SU-DHL-6 (cell line): Measurements from ENCODE around the gene YBX3.

ENCODE experiments used
- H2AFZ ChIP-seq: fragments of 200-600 bp; sonication (generic); 2 replicates; pipeline ENCODE4 v1.6.1; 2014; ENCODE audit warnings: low read depth, mild to moderate bottlenecking, moderate library complexity, mixed read lengths, antibody characterized with exemption, low read length; ENCODE audit not compliant: severe bottlenecking
- H3F3A ChIP-seq: fragments of 200-600 bp; shearing (Covaris generic); 2 replicates; pipeline ENCODE4 v1.6.0; 2016; ENCODE audit warnings: antibody characterized with exemption, mild to moderate bottlenecking; ENCODE audit not compliant: insufficient read depth
- H3K27ac ChIP-seq: fragments of 200-600 bp; sonication (generic); 2 replicates; pipeline ENCODE4 v1.5.1; 2016; ENCODE audit warnings: low read depth, mild to moderate bottlenecking, low read length, moderate library complexity, mixed read lengths
- H3K27me3 ChIP-seq: fragments of 200-600 bp; sonication (generic), shearing (Covaris generic); 2 replicates; pipeline ENCODE4 v1.6.0; 2014; ENCODE audit warnings: mild to moderate bottlenecking, low read length
- H3K36me3 ChIP-seq: fragments of 200-600 bp; sonication (generic); 2 replicates; pipeline ENCODE4 v1.6.1; 2014; ENCODE audit warnings: mild to moderate bottlenecking, low read length, mixed read lengths
- H3K4me2 ChIP-seq: fragments of 300-600, 200-600 bp; shearing (Covaris generic), sonication (generic); 2 replicates; pipeline ENCODE4 v1.6.0; 2014; ENCODE audit warnings: low read length, low read depth, mild to moderate bottlenecking; ENCODE audit not compliant: poor library complexity, severe bottlenecking
- H3K4me3 ChIP-seq: fragments of 200-600 bp; sonication (generic); 2 replicates; pipeline ENCODE4 v1.5.1; 2014; ENCODE audit warnings: antibody characterized with exemption, low read length, mild to moderate bottlenecking, mixed read lengths; ENCODE audit not compliant: insufficient read depth, poor library complexity, severe bottlenecking
- H3K79me2 ChIP-seq: fragments of 200-600 bp; sonication (generic); 2 replicates; pipeline ENCODE4 v1.6.1; 2014; ENCODE audit warnings: mild to moderate bottlenecking, low read length, moderate library complexity; ENCODE audit not compliant: insufficient read depth
- H3K9ac ChIP-seq: fragments of 200-600 bp; sonication (generic); 2 replicates; pipeline ENCODE4 v1.7.0; 2014; ENCODE audit warnings: mild to moderate bottlenecking, low read length
- H3K9me2 ChIP-seq: fragments of 200-600 bp; sonication (generic); replicated peaks from 2 replicates; pipeline ENCODE4 v1.6.1; 2014; ENCODE audit warnings: low read length; ENCODE audit not compliant: insufficient read depth
- H3K9me3 ChIP-seq: fragments of 200-600 bp; sonication (generic); 2 replicates; pipeline ENCODE4 v1.6.1; 2014; ENCODE audit warnings: low read length, mixed read lengths; ENCODE audit not compliant: insufficient read depth
- H4K20me1 ChIP-seq: fragments of 200-600 bp; sonication (generic); 2 replicates; pipeline ENCODE4 v1.6.1; 2014; ENCODE audit warnings: low read depth, mild to moderate bottlenecking, antibody characterized with exemption, low read length, moderate library complexity, mixed read lengths
- CTCF ChIP-seq: fragments of 200-600 bp; sonication (generic); IDR thresholded peaks from one replicate; pipeline ENCODE4 v1.5.1; 2017; ENCODE audit warnings: antibody characterized with exemption, mild to moderate bottlenecking, low read length, moderate library complexity; ENCODE audit not compliant: insufficient read depth, poor library complexity, severe bottlenecking
- EZH2phosphoT487 ChIP-seq: fragments of 200-600 bp; sonication (generic), shearing (Covaris generic); conservative IDR thresholded peaks from 2 replicates; pipeline ENCODE4 v1.6.1; 2018; ENCODE audit warnings: mild to moderate bottlenecking, antibody characterized with exemption, low read length, moderate library complexity, mixed read lengths

YBX3 gene

GRCh38 chr12:10740182-10740581 is 17.1 kb upstream of the YBX3 start:
- Histone ChIP-seq H2AFZ (no peak overlapping the region), H3K36me3 (no peaks in the 10 kb centered on the region), H3K27ac (no peak overlapping the region), H3K9me2 (no peaks in the 10 kb centered on the region), H3K4me2 (no peak overlapping the region), H4K20me1 (no peaks in the 10 kb centered on the region), H3K9me3 (no peaks in the 10 kb centered on the region), H3K79me2 (no peaks in the 10 kb centered on the region), H3K27me3 (no peaks in the 10 kb centered on the region), H3K4me3 (no peak overlapping the region), H3F3A (no peaks in the 10 kb centered on the region), H3K9ac (no peak overlapping the region)
- TF ChIP-seq CTCF, result no peak
- no peak for TF ChIP-seq EZH2phosphoT487

GRCh38 chr12:10739157-10740118 is 16.3 kb upstream of the YBX3 start:
- H3K27ac ChIP-seq, result no peak overlapping the region
- H3K27me3 ChIP-seq, result no peaks in the 10 kb centered on the region
- no peak overlapping the region for H3K4me2 ChIP-seq
- H3K9me3 ChIP-seq, result no peaks in the 10 kb centered on the region
- no peaks in the 10 kb centered on the region for H3F3A ChIP-seq
- no peak overlapping the region for H3K9ac ChIP-seq
- no peak overlapping the region for H2AFZ ChIP-seq
- H4K20me1 ChIP-seq, result no peaks in the 10 kb centered on the region
- no peak overlapping the region for H3K4me3 ChIP-seq
- no peaks in the 10 kb centered on the region for H3K9me2 ChIP-seq
- no peak for TF ChIP-seq CTCF
- TF ChIP-seq EZH2phosphoT487, result no peak
- no peaks in the 10 kb centered on the region for H3K79me2 ChIP-seq
- H3K36me3 ChIP-seq, result no peaks in the 10 kb centered on the region

DNA sequence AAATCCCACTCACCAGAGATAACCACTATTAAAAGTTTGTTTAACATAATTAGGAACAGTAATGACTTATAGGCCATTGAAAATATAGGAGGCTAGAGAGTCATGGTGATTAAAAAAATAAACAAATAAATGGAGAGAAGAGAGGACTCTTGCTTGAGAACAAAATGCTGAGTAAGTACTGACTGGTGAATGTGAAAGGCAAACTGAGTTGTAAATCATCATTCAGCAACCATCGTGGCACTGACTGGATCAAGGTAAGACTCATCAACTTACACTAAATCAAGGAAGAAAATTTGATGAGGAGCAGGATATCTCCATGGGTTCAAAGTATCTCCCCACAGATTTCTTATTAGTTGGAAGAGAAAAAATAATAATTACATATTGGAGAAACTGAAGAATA is 14.1 kb upstream of the YBX3 start:
- no peaks in the 10 kb centered on the region for H4K20me1 ChIP-seq
- H2AFZ ChIP-seq, result no peak overlapping the region
- no peaks in the 10 kb centered on the region for H3K9me2 ChIP-seq
- no peak for TF ChIP-seq EZH2phosphoT487
- no peak for TF ChIP-seq CTCF
- no peaks in the 10 kb centered on the region for H3K79me2 ChIP-seq
- no peak overlapping the region for H3K4me3 ChIP-seq
- H3K36me3 ChIP-seq, result no peaks in the 10 kb centered on the region
- no peak overlapping the region for H3K27ac ChIP-seq
- no peaks in the 10 kb centered on the region for H3K9me3 ChIP-seq
- H3K4me2 ChIP-seq, result no peak overlapping the region
- no peaks in the 10 kb centered on the region for H3F3A ChIP-seq
- H3K9ac ChIP-seq, result no peak overlapping the region
- H3K27me3 ChIP-seq, result no peaks in the 10 kb centered on the region
